CD4-positive, alpha-beta T cell treated with Interferon gamma for 1 hour (primary cell): ENCODE data around the gene AQP4.

ENCODE experiments used
- DNase-seq: peaks from one replicate; pipeline ENCODE4 v3.0.0-alpha.2; 2020

AQP4 gene

GRCh38 chr18:26865557-26865956 is at the start of gene AQP4:
TSS of gene AQP4 (minus strand) at chr18:26865707. CDS start at chr18:26865689, 18 bp downstream.
- DNase-seq, result no peak

GRCh38 chr18:26911840-26912239 is 46.3 kb upstream of the AQP4 start:
- no peak for DNase-seq

- DNase-seq, result no peak
Observed at GRCh38 chr18:26909599-26910290, 44.2 kb upstream of the AQP4 start.

- DNase-seq, result no peak
Observed at GRCh38 chr18:26908906-26909305, 43.4 kb upstream of the AQP4 start.

GRCh38 chr18:26902291-26902690 is 36.8 kb upstream of the AQP4 start:
- DNase-seq, result no peak

- no peak for DNase-seq
Observed at GRCh38 chr18:26901020-26901419, 35.5 kb upstream of the AQP4 start.

GRCh38 chr18:26894426-26894825 is 28.9 kb upstream of the AQP4 start:
- DNase-seq, result no peak

- DNase-seq, result no peak
Observed at GRCh38 chr18:26893996-26894395, 28.5 kb upstream of the AQP4 start.

- DNase-seq, result no peak
Observed at GRCh38 chr18:26888259-26888658, 22.8 kb upstream of the AQP4 start.

- DNase-seq, result no peak
Observed at GRCh38 chr18:26875040-26875654, 9.6 kb upstream of the AQP4 start.

- no peak for DNase-seq
Observed at GRCh38 chr18:26874283-26874682, 8.8 kb upstream of the AQP4 start.

- no peak for DNase-seq
Observed at GRCh38 chr18:26869640-26870039, 4.1 kb upstream of the AQP4 start.

GRCh38 chr18:26868968-26869586 is 3.6 kb upstream of the AQP4 start:
- no peak for DNase-seq

GRCh38 chr18:26867471-26867870 is 2.0 kb upstream of the AQP4 start:
- no peak for DNase-seq

GRCh38 chr18:26864658-26865057 is 849 bp downstream of the AQP4 start:
- DNase-seq, result no peak

- DNase-seq, result no peak
Observed at GRCh38 chr18:26863921-26864497, 1.5 kb downstream of the AQP4 start.

GRCh38 chr18:26863122-26863879 is 2.2 kb downstream of the AQP4 start:
- DNase-seq, result no peak

- no peak for DNase-seq
Observed at GRCh38 chr18:26862084-26862483, 3.4 kb downstream of the AQP4 start.

- no peak for DNase-seq
Observed at GRCh38 chr18:26854292-26854881, 11.1 kb downstream of the AQP4 start.

GRCh38 chr18:26853401-26853800 is 12.1 kb downstream of the AQP4 start:
- no peak for DNase-seq

- DNase-seq, result no peak
Observed at GRCh38 chr18:26843760-26844159, 21.7 kb downstream of the AQP4 start.

- no peak for DNase-seq
Observed at GRCh38 chr18:26840965-26841364, 24.5 kb downstream of the AQP4 start.

- DNase-seq, result no peak
Observed at GRCh38 chr18:26839609-26840008, 25.9 kb downstream of the AQP4 start.
